ENCODE measurements around the gene GPR132.
"Not testable (repeated sequence)": the region's sequence is repeated elsewhere in the genome, so short reads cannot be mapped to it uniquely, and the experiment has no call there.

GPR132 gene

GRCh38 chr14:105073720-105074600 lies 8.7 kb upstream of the GPR132 start:
- FAIRE-seq: no peak

- no peak for FAIRE-seq
Observed at GRCh38 chr14:105072892-105073719, 7.9 kb upstream of the GPR132 start.

- no peak for FAIRE-seq
Observed at GRCh38 chr14:105072381-105072861, 7.2 kb upstream of the GPR132 start.

DNA sequence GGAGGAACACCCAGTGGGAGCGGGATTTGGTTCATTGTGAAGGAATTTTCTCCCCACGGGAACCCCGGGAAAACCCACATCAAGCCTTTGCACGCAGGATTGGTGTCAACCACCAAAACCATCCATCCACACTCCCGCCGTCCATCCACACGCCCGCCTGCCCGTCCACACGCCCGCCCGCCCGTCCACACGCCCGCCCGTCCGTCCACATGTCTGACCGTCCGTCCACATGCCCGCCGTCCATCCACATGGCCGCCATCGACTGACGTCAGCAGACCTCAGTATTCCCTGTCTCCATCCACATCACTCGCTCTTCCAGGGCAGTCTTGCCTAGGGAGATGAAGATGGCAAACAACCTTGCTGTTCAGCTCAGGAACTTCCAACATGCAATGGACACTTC lies 6.7 kb upstream of the GPR132 start:
- no peak for FAIRE-seq

DNA sequence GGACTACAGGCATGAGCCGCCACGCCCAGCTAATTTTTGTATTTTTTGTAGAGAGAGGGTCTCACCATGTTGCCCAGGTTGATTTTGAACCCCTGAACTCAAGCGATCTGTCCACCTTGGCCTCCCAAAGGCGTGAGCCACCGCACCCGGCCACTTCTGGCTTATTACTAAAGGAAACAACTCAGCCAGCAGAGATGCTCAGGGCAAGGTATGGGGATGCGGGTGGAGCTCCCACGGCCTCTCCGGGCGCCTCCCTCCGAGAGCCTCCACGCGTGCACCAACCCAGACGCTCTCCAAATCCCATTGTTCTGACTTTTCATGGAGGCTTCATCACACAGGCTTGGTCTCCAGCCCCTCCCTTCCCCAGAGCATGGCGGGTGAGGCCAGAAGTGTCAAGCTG lies 6.1 kb upstream of the GPR132 start:
- no peak for FAIRE-seq

DNA sequence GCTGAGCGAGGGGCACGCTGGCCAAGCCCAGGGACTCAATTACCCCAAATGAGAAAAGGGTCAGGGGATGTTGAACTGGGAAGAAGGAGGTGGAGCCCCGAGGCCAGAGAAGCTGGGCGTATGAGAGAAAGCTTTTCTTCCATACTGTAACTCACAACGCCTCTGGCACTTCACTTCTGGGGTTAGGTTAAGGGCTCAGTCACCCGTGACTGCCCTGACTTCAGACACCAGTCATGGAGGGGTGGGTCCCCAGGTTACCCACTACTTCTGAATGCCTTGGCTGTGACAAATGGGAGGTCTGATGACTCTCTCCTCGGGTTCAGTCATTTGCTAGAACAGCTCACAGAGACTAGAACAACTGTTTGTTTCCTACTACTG lies 5.5 kb upstream of the GPR132 start:
- no peak for FAIRE-seq

GRCh38 chr14:105069871-105070759 lies 4.9 kb upstream of the GPR132 start:
- no peak for FAIRE-seq

GRCh38 chr14:105069522-105069870 lies 4.3 kb upstream of the GPR132 start:
- FAIRE-seq: no peak

GRCh38 chr14:105068818-105069217 lies 3.6 kb upstream of the GPR132 start:
- no peak for FAIRE-seq

DNA sequence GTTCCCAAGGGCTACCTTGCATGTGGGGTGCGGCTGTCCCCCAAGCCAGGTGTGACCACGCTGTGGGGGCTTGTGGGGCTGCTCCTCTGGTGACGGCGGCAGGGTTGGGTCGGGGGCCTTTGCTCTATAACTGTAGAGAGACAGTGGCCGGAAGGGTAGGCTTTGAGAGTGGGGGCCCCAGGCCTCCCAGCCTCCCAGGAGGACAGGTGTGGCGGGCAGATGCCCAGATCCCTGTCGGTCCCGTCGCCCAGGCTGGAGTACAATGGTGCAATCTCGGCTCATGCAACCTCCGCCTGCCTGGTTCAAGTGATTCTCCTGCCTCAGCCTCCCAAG lies 2.7 kb upstream of the GPR132 start:
- no peak for FAIRE-seq

DNA sequence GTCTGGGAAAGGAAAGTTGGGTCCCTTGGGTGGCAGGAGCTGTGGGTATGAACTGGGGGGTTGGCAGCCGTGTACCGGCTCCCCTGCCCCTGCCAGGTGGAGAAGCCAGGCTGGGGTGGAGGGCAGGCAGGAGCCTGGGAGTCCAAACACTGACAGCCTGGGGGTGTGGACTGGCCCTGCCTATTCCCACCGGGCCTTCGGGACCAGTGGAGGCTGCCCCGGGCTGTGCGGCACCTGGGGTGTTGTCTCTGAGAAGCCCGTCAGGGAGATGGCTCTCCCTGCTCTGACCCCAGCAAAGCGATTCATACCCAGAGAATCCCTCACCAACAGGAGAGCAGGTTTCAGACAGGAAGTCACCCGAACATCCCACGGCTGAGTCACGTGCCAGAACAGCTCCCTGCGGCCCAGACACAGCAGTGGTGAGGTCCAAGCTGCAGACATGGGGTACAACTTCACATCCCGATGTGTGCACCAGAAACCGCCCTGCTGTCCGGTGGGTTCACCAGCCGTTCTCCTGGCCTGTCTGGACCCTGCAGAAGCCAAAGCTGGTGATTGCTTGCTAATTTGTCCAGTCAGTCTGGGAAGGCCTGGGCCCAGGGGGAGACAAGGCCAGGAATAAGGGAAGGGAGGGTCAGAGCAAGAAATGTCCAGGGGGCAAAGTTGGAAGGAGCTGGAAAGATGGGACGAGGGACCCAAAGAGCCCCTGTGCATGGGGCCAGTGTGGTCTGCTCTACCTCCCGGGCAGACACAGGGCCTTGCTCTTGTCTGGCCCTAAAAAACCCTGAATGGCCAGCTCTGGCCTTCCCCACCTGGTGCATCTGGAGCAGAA lies 2.1 kb upstream of the GPR132 start:
- no peak for FAIRE-seq

GRCh38 chr14:105066240-105067071 lies 1.2 kb upstream of the GPR132 start:
- no peak for FAIRE-seq

DNA sequence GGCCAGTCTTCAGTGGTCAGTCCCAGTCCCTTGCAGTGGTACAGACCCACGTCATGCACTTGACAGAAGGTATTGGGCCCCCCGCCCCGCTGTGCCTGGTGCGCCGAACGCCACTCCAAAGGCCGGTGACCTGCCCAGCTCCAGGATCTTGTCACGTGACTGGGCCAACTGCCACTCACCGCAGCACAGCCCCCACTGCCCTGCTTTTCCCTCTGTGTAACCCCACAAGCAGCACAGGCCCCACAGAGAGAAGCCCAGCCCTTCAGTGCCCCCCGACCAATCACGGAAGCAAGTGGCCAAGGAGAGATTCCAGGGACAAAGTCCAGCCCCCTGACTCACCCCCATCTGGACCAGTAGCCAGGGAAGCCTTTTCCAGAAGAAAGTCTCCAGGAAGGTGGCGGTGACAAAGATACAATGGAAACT lies 498 bp downstream of the GPR132 start:
- no peak for FAIRE-seq

GRCh38 chr14:105064001-105064400 lies 1.2 kb downstream of the GPR132 start:
- FAIRE-seq: no peak

DNA sequence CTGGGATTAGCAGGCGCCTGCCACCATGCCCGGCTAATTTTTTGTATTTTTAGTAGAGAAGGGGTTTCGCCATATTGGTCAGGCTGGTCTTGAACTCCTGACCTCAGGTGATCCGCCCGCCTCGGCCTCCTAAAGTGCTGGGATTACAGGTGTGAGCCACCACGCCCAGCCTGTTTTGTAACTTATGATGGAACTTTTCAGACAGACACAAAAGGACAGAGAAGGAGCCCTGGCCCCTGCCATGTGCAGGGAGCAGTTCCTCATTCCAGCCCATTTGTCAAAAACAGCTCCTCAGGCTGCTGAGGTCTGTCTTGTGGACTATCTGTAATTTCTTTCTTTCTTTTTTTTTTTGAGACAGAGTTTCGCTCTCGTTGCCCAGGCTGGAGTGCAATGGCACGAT lies 1.7 kb downstream of the GPR132 start:
- not testable (repeated sequence) for FAIRE-seq

GRCh38 chr14:105063056-105063455 lies 2.2 kb downstream of the GPR132 start:
- FAIRE-seq: no peak

- FAIRE-seq: no peak
Observed at GRCh38 chr14:105062048-105062433, 3.2 kb downstream of the GPR132 start.

DNA sequence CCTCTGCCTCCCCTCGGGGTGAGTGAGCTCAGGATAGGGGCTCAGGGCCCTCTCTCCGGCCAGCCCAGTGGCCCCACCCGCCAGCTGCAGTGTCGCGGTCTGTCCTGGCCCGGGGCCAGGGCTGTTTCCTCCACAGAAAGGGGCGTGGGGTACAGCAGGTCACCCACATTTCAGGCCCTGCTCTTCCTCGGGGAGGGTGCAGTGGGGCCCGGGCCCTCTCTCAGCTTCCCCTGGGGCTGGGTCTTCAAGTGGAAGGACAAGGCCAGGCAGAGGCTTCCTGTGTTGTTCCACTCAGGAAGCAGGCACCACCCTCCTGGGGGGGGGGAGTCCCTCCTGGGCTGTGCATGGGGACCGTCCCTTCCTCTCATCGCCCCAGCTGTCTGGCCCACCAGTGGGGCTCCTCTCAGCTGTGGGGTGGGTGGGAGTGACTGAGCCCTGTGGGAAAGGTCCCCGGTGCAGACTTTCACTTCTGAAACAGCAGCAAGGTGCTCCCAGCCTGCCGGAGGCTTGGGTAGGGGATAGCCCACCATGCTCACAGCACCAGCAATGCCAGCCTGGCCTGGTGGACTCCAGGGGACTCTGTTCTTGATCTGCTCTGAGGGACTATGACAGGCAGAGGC lies 3.7 kb downstream of the GPR132 start:
- FAIRE-seq: no peak

- no peak for FAIRE-seq
Observed at GRCh38 chr14:105060751-105061427, 4.3 kb downstream of the GPR132 start.

GRCh38 chr14:105059925-105060565 lies 5.2 kb downstream of the GPR132 start:
- FAIRE-seq: no peak

Data from A204.1 (cell line).